CD4-positive, alpha-beta T cell treated with Interleukin-15 for 1 hour (primary cell): Measurements from ENCODE around the gene SIVA1.
A peak's percentile ranks its signal among the peaks of the same experiment; 100 is the strongest.

ENCODE experiments used
- DNase-seq: peaks from one replicate; pipeline ENCODE4 v3.0.0-alpha.2; 2020

The SIVA1 gene

GRCh38 chr14:104753528-104754212, 723 bp downstream of the SIVA1 start:
- no peak for DNase-seq

- DNase-seq = no peak
These were observed 1.4 kb downstream of the SIVA1 start for GRCh38 chr14:104754213-104754851.

- no peak for DNase-seq
These were observed 2.7 kb downstream of the SIVA1 start for GRCh38 chr14:104755621-104756020.

- no peak for DNase-seq
These were observed 3.7 kb downstream of the SIVA1 start for GRCh38 chr14:104756477-104757237.

- DNase-seq = no peak
These were observed 4.3 kb downstream of the SIVA1 start for GRCh38 chr14:104757238-104757585.

- no peak for DNase-seq
These were observed 4.9 kb downstream of the SIVA1 start for GRCh38 chr14:104757681-104758392.

GRCh38 chr14:104758981-104759969, 6.3 kb downstream of the SIVA1 start:
- DNase-seq = no peak

GRCh38 chr14:104765517-104765916, 12.6 kb downstream of the SIVA1 start:
- no peak for DNase-seq

GRCh38 chr14:104766256-104766862, 13.4 kb downstream of the SIVA1 start:
- no peak for DNase-seq

GRCh38 chr14:104766863-104767633, 14.1 kb downstream of the SIVA1 start:
- no peak for DNase-seq

- DNase-seq = no peak
These were observed 14.6 kb downstream of the SIVA1 start for GRCh38 chr14:104767634-104767918.

- DNase-seq = peak; percentile 86
These were observed 15.7 kb downstream of the SIVA1 start for GRCh38 chr14:104768437-104769323.

- no peak for DNase-seq
These were observed 16.6 kb downstream of the SIVA1 start for GRCh38 chr14:104769324-104770071.

- DNase-seq = no peak
These were observed 17.2 kb downstream of the SIVA1 start for GRCh38 chr14:104770072-104770579.

- DNase-seq = no peak
These were observed 17.9 kb downstream of the SIVA1 start for GRCh38 chr14:104770851-104771272.

- no peak for DNase-seq
These were observed 18.4 kb downstream of the SIVA1 start for GRCh38 chr14:104771374-104771773.

- DNase-seq = no peak
These were observed 19.2 kb downstream of the SIVA1 start for GRCh38 chr14:104771918-104772706.
